Measurements from ENCODE around the gene FBXW2.
"Not testable (repeated sequence)": the region's sequence is repeated elsewhere in the genome, so short reads cannot be mapped to it uniquely, and the experiment has no call there.

The FBXW2 gene

GRCh38 chr9:120807607-120808379, 14.6 kb upstream of the FBXW2 start:
- H3K27me3 Mint-ChIP-seq = no peaks in the 10 kb centered on the region
- peaks cover 2% of the 10 kb centered on the region for H3K36me3 Mint-ChIP-seq (ENCODE audit: insufficient read depth)
- no peak overlapping the region for H3K4me3 Mint-ChIP-seq
- peaks cover 7 to 9% of the 10 kb centered on the region in 2 donors for H3K9me3 Mint-ChIP-seq
- DNase-seq (no peak), ATAC-seq (replicated peaks) (no peak)
- H3K4me1 Mint-ChIP-seq (ENCODE audit: low read depth in 2 of 2) = no peaks in the 10 kb centered on the region
- H3K27ac Mint-ChIP-seq = no peak overlapping the region

DNA sequence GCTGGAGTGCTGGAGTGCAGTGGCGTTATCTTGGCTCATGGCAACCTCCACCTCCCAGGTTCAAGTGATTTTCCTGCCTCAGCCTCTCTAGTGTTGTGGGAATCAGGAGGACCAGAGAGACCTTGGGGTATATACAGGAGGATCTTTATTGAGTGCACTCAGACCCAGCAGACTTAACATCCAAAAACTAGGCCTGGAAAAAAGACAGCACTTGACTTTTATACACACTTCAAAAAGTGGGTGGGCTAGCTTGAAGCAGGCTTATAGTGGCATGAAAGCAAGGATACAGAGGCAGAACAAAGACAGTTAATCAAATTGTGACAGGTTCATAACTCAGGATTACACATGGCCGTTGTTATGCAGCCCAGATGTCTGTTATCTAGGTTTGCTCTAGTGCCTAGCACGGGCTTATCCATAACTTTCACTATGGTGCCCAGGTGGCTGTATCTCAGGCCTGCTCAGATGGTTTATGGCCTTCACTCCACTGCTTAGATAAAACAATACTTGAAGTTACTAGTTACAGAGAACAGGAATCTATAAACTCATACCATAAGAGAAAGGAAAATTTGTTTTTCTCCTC, 11.7 kb upstream of the FBXW2 start:
- not testable (repeated sequence) for H3K27me3 Mint-ChIP-seq; ATAC-seq (replicated peaks); DNase-seq; H3K4me1 Mint-ChIP-seq (ENCODE audit: low read depth in 2 of 2); H3K9me3 Mint-ChIP-seq; H3K36me3 Mint-ChIP-seq (ENCODE audit: insufficient read depth); H3K27ac Mint-ChIP-seq; H3K4me3 Mint-ChIP-seq

GRCh38 chr9:120801441-120801840, 8.2 kb upstream of the FBXW2 start:
- ATAC-seq (replicated peaks) = no peak
- peaks cover 2% of the 10 kb centered on the region for H3K36me3 Mint-ChIP-seq (ENCODE audit: insufficient read depth)
- no peaks in the 10 kb centered on the region for H3K27me3 Mint-ChIP-seq
- no peak overlapping the region for H3K4me3 Mint-ChIP-seq
- no peaks in the 10 kb centered on the region for H3K4me1 Mint-ChIP-seq (ENCODE audit: low read depth in 2 of 2)
- DNase-seq = no peak
- peaks cover 0 to 2% of the 10 kb centered on the region in 2 donors for H3K9me3 Mint-ChIP-seq
- H3K27ac Mint-ChIP-seq = no peak overlapping the region

GRCh38 chr9:120791161-120791560, 2.1 kb downstream of the FBXW2 start:
- ATAC-seq (replicated peaks) (no peak), DNase-seq (no peak)
- peaks cover 45% of the 10 kb centered on the region for H3K36me3 Mint-ChIP-seq (ENCODE audit: insufficient read depth)
- H3K4me1 Mint-ChIP-seq (ENCODE audit: low read depth in 2 of 2) = peaks cover 42 to 70% of the 10 kb centered on the region in 2 donors
- H3K27me3 Mint-ChIP-seq = no peaks in the 10 kb centered on the region
- H3K4me3 Mint-ChIP-seq = peak overlapping the region in 1 of 2 donors; percentile 92
- H3K27ac Mint-ChIP-seq = peak overlapping the region; percentile 62 to 97
- no peaks in the 10 kb centered on the region for H3K9me3 Mint-ChIP-seq

DNA sequence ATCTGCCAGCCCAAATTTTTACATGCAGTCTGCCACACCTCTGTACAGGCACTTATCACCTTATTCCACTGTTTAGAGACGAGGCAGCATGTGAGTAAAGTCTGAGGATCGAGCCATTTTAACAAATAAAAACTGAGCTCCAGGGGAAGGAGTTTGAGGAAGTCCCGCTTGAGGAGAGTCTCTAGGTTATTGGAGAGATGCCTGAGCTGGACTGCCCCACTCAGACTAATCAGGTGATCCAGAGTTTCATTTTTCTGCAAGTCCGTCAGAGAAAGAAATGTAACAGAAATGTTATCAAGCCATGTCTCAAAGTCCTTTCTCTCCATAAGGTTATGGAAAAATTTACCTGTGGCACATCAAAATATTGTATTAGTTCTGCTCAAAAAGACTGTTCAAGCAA, 5.3 kb downstream of the FBXW2 start:
- H3K9me3 Mint-ChIP-seq = no peaks in the 10 kb centered on the region
- peaks cover 46 to 76% of the 10 kb centered on the region in 2 donors for H3K4me1 Mint-ChIP-seq (ENCODE audit: low read depth in 2 of 2)
- peak overlapping the region in 1 of 2 donors; percentile 17 for H3K4me3 Mint-ChIP-seq
- H3K27ac Mint-ChIP-seq = peak overlapping the region; percentile 5 to 32
- no peaks in the 10 kb centered on the region for H3K27me3 Mint-ChIP-seq
- H3K36me3 Mint-ChIP-seq (ENCODE audit: insufficient read depth) = peaks cover 60% of the 10 kb centered on the region
- ATAC-seq (replicated peaks) = no peak
- no peak for DNase-seq

DNA sequence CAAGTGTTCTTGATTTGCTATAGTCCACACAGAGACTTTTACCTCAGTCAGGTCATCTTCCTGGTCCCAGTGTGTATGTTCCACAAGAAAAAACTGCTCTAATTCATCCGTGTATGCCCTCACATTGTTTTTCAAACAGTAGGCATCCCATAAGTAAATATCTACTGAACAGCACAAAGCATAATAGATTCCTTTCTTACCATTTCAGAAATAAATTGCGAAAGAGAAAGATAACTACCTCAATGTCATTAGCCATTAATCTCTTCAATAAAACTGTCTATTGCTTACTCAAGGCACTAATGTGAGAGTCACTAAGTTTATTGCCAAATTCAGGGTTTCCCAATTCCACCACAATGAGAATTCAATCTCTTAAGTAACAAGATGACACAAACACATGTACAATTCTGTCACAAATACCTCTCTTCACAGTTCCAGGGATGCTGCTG, 9.6 kb downstream of the FBXW2 start:
- H3K36me3 Mint-ChIP-seq (ENCODE audit: insufficient read depth) = peaks cover 52% of the 10 kb centered on the region
- peaks cover 33 to 50% of the 10 kb centered on the region in 2 donors for H3K4me1 Mint-ChIP-seq (ENCODE audit: low read depth in 2 of 2)
- H3K27me3 Mint-ChIP-seq = no peaks in the 10 kb centered on the region
- no peaks in the 10 kb centered on the region for H3K9me3 Mint-ChIP-seq
- peak overlapping the region in 1 of 2 donors; percentile 35 for H3K27ac Mint-ChIP-seq
- no peak overlapping the region for H3K4me3 Mint-ChIP-seq
- DNase-seq (no peak), ATAC-seq (replicated peaks) (no peak)

- DNase-seq = no peak
- Mint-ChIP-seq H3K9me3 (no peaks in the 10 kb centered on the region), H3K27ac (peak overlapping the region in 1 of 2 donors; percentile 41), H3K36me3 (ENCODE audit: insufficient read depth) (peaks cover 50% of the 10 kb centered on the region), H3K27me3 (no peaks in the 10 kb centered on the region), H3K4me1 (ENCODE audit: low read depth in 2 of 2) (peaks cover 21 to 37% of the 10 kb centered on the region in 2 donors), H3K4me3 (no peak overlapping the region)
- no peak for ATAC-seq (replicated peaks)
Measured at GRCh38 chr9:120781236-120781635, 12.0 kb downstream of the FBXW2 start.

DNA sequence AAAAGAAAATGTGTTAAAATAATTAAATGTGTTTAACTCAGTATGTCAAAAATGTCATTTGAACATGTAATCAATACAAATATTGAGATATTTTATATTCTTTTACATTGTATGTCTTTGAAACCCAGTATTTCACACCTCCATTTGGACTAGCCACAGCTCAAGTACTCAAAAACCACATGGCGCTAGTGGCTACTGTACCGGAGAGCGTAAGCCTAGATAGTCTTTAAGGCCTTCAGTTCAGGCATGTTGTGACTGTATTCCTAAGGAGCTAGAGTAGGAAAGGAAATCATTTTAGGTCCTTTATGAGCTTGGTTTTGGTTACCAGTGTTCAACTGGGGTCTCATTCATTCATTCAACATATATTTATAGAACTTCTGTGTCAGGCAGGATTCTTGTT, 12.8 kb downstream of the FBXW2 start:
- Mint-ChIP-seq H3K27me3 (no peaks in the 10 kb centered on the region), H3K4me3 (no peak overlapping the region), H3K27ac (peak overlapping the region in 1 of 2 donors; percentile 41), H3K4me1 (ENCODE audit: low read depth in 2 of 2) (peaks cover 18 to 33% of the 10 kb centered on the region in 2 donors), H3K9me3 (no peaks in the 10 kb centered on the region), H3K36me3 (ENCODE audit: insufficient read depth) (peaks cover 49% of the 10 kb centered on the region)
- no peak for DNase-seq
- ATAC-seq (replicated peaks) = peak; percentile 59

GRCh38 chr9:120779227-120779626, 14.0 kb downstream of the FBXW2 start:
- ATAC-seq (replicated peaks) = no peak
- H3K4me1 Mint-ChIP-seq (ENCODE audit: low read depth in 2 of 2) = peaks cover 18 to 28% of the 10 kb centered on the region in 2 donors
- H3K4me3 Mint-ChIP-seq = no peak overlapping the region
- peaks cover 46% of the 10 kb centered on the region for H3K36me3 Mint-ChIP-seq (ENCODE audit: insufficient read depth)
- no peaks in the 10 kb centered on the region for H3K27me3 Mint-ChIP-seq
- no peak overlapping the region for H3K27ac Mint-ChIP-seq
- no peaks in the 10 kb centered on the region for H3K9me3 Mint-ChIP-seq
- no peak for DNase-seq

DNA sequence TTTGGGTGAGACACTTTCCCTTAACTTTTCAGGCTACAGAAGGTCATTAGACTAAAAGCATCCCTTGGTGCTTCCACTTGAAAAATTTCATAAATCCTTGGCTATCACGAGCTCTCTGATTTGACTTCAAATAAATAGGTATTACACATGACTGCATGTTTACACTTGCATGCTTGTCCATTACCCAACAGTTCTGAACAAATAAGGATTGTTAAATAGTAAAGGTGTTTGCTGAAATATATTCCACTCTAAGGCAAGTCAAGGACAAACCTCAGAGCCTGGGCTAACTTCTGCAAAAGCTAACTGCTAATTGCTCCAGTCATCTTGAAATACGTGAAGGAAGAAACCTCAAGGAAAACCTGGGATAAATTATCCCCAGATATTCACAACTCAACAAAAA, 14.5 kb downstream of the FBXW2 start:
- Mint-ChIP-seq H3K4me3 (no peak overlapping the region), H3K36me3 (ENCODE audit: insufficient read depth) (peaks cover 41% of the 10 kb centered on the region), H3K27ac (peak overlapping the region in 1 of 2 donors; percentile 19), H3K27me3 (no peaks in the 10 kb centered on the region), H3K9me3 (no peaks in the 10 kb centered on the region), H3K4me1 (ENCODE audit: low read depth in 2 of 2) (peaks cover 14 to 24% of the 10 kb centered on the region in 2 donors)
- DNase-seq (no peak), ATAC-seq (replicated peaks) (no peak)

GRCh38 chr9:120777229-120777628, 16.0 kb downstream of the FBXW2 start:
- H3K4me1 Mint-ChIP-seq (ENCODE audit: low read depth in 2 of 2) = peaks cover 7 to 17% of the 10 kb centered on the region in 2 donors
- no peak for DNase-seq
- no peaks in the 10 kb centered on the region for H3K9me3 Mint-ChIP-seq
- H3K4me3 Mint-ChIP-seq = no peak overlapping the region
- H3K27me3 Mint-ChIP-seq = no peaks in the 10 kb centered on the region
- ATAC-seq (replicated peaks) = no peak
- peak overlapping the region in 1 of 2 donors; percentile 52 for H3K27ac Mint-ChIP-seq
- H3K36me3 Mint-ChIP-seq (ENCODE audit: insufficient read depth) = peaks cover 45% of the 10 kb centered on the region

- peak overlapping the region; percentile 20 to 59 for H3K27ac Mint-ChIP-seq
- peaks cover 48% of the 10 kb centered on the region for H3K36me3 Mint-ChIP-seq (ENCODE audit: insufficient read depth)
- ATAC-seq (replicated peaks) (no peak), DNase-seq (no peak)
- no peaks in the 10 kb centered on the region for H3K9me3 Mint-ChIP-seq
- H3K4me1 Mint-ChIP-seq (ENCODE audit: low read depth in 2 of 2) = peaks cover 7 to 17% of the 10 kb centered on the region in 2 donors
- no peaks in the 10 kb centered on the region for H3K27me3 Mint-ChIP-seq
- H3K4me3 Mint-ChIP-seq = no peak overlapping the region
Measured at GRCh38 chr9:120776788-120777187, 16.4 kb downstream of the FBXW2 start.

DNA sequence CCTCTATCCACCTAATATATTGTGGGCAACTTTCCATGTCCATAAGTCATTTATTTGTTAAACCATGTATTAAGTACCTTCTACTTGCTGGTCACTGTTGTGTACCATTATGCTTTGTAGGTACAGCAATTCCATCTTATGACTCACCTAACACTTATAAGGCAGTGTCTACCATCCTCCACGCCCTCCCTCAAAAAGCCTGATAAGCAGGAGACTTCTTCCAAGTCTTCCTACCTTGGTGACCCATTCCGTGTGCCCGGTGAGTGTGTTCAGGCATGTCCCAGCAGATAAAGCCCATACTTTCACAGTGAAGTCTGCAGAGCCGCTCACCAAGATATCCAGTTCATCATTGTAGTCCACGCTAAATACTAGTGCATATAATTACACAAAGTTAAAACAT, 17.4 kb downstream of the FBXW2 start:
- Mint-ChIP-seq H3K27ac (peak overlapping the region in 1 of 2 donors; percentile 20), H3K9me3 (no peaks in the 10 kb centered on the region)

GRCh38 chr9:120774719-120775118, 18.5 kb downstream of the FBXW2 start:
- H3K36me3 Mint-ChIP-seq (ENCODE audit: insufficient read depth) = peaks cover 62% of the 10 kb centered on the region
- H3K4me3 Mint-ChIP-seq = no peak overlapping the region
- DNase-seq (no peak), ATAC-seq (replicated peaks) (no peak)
- H3K4me1 Mint-ChIP-seq (ENCODE audit: low read depth in 2 of 2) = peaks cover 1 to 8% of the 10 kb centered on the region in 2 donors
- no peaks in the 10 kb centered on the region for H3K27me3 Mint-ChIP-seq
- no peak overlapping the region for H3K27ac Mint-ChIP-seq
- H3K9me3 Mint-ChIP-seq = no peaks in the 10 kb centered on the region

More for the DNA sequence above, 17.4 kb downstream of the FBXW2 start:
- DNase-seq = no peak
- Mint-ChIP-seq H3K36me3 (ENCODE audit: insufficient read depth) (peaks cover 54% of the 10 kb centered on the region), H3K4me1 (ENCODE audit: low read depth in 2 of 2) (peaks cover 4 to 12% of the 10 kb centered on the region in 2 donors), H3K27me3 (no peaks in the 10 kb centered on the region), H3K4me3 (no peak overlapping the region)
- no peak for ATAC-seq (replicated peaks)
